GM23338 (cell line): ENCODE data around the gene HRAS.

Experiments
- EZH2 ChIP-seq: fragments of 200-600 bp; sonication (generic); IDR thresholded peaks from one replicate; pipeline ENCODE4 v1.8.0; 2017; ENCODE audit warnings: antibody characterized with exemption, mild to moderate bottlenecking, low read depth; ENCODE audit not compliant: unreplicated experiment
- POLR2AphosphoS5 ChIP-seq: IDR thresholded peaks from 2 replicates; pipeline ENCODE4 v1.6.1; 2016; ENCODE audit warnings: antibody characterized with exemption, low read depth
- REST ChIP-seq: IDR thresholded peaks from one replicate; pipeline ENCODE4 v1.6.1; 2018; ENCODE audit warnings: antibody characterized with exemption; ENCODE audit not compliant: unreplicated experiment

DNA sequence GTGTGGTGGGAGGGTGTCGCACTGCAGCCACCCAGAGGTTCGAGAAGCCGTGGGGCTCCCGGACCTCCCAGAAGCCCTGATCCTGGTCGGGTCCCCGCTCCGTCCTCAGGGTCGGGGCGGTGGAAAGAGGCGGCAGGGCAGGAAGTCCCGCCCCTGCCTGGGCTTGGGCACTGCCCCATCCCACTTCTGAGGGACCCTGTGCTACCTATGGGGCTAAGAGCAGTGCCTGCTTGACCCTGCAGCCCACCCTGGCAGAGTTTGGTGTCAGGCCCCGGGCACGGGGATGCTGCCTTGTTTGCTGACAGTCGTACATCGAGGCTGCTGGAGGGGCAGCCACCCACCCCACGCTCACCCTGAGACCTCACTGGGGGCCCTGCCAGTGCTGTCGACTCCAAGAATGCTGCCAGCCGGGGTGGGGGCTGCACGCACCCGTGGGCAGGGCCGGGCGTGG lies 47.8 kb downstream of the HRAS start:
- TF ChIP-seq EZH2: no peak
- no peak for TF ChIP-seq POLR2AphosphoS5
- no peak for TF ChIP-seq REST
